GM18508 (cell line): ENCODE data around the gene ZP2.
"Not testable (repeated sequence)": the region's sequence is repeated elsewhere in the genome, so short reads cannot be mapped to it uniquely, and the experiment has no call there.

Experiments used
- ATAC-seq: cut with Tn5 transposase; IDR thresholded peaks from one replicate; pipeline ENCODE4 v1.9.1; 2021; ENCODE audit warnings: moderate number of reproducible peaks; ENCODE audit not compliant: insufficient read depth, unreplicated experiment

The ZP2 gene

DNA sequence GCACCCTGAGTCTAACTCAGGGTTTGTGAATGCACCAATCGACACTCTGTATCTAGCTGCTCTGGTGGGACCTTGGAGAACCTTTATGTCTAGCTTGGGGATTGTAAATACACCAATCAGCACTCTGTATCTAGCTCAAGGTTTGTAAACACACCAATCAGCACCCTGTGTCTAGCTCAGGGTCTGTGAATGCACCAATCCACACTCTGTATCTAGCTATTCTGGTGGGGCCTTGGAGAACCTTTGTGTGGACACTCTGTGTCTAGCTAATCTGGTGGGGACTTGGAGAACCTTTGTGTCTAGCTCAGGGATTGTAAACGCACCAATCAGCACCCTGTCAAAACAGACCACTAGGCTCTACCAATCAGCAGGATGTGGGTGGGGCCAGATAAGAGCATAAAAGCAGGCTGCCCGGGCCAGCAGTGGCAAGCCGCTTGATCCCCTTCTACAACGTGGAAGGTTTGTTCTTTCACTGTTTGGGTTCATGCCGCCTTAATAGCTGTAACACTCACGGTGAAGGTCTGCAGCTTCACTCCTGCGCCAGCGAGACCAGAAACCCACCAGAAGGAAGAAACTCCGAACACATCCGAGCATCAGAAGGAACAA, 58.1 kb downstream of the ZP2 start:
- not testable (repeated sequence) for ATAC-seq

DNA sequence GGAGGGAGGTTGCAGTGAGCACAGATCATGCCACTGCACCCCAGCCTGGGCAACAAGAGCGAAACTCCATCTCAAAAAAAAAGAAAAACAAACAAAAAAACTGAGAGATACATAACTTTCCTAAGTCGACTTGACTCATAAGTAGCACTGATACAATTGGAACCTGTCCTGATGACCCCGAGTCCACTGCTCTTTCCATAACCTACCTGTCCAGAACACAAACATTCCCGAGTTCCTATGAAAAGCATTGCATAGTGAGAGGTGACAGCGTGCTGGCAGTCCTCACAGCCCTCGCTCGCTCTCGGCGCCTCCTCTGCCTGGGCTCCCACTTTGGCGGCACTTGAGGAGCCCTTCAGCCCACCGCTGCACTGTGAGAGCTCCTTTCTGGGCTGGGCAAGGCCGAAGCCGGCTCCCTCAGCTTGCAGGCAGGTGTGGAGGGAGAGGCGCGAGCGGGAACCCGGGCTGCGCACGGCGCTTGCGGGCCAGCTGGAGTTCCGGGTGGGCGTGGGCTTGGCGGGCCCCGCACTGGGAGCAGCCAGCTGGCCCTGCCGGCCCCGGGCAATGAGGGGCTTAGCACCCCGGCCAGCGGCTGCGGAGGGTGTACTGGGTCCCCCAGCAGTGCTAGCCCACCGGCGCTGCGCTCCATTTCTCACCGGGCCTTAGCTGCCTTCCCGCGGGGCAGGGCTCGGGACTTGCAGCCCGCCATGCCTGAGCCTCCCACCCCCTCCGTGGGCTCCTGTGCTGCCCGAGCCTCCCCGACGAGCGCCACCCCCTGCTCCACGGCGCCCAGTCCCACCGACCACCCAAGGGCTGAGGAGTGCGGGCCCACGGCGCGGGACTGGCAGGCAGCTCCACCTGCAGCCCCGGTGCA, 59.0 kb downstream of the ZP2 start:
- not testable (repeated sequence) for ATAC-seq

DNA sequence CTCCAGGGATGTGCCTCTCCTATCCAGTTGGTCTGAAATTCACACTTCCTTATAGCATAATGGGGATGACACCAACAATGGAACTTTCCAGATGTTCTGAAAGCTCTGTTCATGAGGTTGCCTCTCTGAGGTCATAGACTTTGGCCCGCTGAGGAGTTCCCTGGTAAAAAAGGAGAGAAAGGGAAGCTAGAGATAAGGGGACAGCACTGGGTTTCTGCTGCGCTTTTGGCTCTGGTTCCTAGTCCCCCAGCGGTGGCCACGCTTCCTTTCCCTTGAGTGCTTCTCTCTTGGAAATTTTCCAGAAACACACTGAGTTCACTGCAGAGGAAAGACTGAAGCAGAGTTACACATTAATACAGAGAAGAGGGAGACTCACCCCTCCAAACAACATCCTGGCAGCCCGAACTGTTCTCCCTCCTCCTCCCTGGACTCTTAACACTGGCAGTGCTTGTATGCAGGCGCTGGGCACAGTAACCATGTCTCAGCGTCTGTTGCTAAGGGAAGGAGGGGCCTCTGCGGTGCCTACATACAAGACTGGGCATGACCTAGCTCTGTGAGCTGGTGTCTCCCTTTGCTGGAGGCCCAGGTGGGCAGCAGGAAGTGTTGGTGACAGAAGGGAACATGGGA, 60.9 kb downstream of the ZP2 start, which contains the start of gene DNAH3:
TSS of gene DNAH3 (minus strand) at position 472 of the 627 bp plus-strand sequence. CDS start 527 bp downstream, outside the sequence.
- no peak for ATAC-seq
